ENCODE results near the gene FAT1.

The FAT1 gene

DNA sequence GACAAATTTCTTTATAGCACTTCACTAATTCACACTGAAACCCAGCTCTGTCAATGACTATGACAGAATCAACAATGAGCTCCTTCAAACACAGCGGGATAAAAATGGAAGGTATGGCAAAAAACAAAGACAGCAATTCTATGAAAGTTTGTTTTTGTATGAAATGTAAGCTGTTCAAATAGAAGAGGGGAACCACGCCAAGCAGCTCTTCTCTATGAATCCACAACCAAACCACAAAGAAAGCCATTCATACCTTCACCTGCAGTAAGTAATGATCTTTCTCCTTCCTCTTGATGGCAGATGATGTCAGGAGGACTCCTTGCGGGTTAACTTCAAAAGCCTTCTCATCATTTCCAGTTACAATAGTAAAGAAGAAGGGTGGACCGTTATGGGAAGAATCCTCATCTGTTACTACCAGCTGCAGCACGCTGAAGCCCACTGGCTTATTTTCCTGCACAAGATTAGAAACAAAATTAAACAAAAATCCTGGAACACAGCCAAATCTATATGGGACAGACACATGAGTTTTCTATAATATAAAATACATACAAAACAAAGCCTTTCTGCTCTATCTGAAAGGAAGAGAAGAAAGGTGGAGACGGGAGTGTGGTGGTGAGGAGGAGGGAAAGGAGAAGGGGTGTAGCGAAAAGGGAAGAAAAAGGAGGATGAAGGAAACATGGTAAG is 119.4 kb downstream of the FAT1 start:
- DNase-seq: no peak

DNA sequence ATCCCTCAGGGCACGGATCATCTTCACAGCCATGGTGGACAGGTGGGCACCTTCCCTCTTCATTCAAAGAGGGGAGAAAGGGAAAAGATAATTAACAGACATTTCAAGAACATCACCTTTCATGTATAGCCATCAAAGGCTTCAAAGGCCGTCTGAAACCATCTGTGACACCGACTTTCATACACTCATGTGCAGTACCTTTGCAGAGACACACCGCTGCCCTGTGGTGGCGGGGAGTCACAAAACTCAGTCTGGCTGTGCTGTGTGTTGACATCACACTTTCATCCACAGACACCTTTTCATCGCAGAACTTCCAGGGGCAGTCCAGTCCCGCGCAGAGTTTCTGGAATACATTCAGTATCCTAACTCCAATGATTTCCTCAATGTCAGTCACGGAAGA is 120.7 kb downstream of the FAT1 start:
- no peak for DNase-seq

DNA sequence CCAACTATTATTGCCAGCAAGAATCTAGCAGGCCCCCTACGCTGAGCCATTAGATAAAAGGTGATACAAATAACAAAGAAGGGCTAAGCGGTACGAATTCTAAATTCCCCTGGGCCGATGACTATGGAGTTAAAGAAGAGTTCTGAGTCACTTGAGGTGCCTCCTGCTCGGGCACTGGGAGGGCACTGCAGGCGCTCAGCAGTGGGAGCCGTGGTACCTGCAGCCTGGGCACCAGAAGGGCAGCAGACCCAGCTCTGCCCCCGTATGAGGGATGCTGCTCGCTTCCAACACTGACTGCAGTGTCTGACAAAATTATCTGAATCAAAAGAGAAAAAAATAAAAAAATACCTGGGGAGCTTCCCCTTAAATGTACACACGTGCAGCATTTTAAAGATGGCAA is 124.2 kb downstream of the FAT1 start:
- DNase-seq: no peak

DNA sequence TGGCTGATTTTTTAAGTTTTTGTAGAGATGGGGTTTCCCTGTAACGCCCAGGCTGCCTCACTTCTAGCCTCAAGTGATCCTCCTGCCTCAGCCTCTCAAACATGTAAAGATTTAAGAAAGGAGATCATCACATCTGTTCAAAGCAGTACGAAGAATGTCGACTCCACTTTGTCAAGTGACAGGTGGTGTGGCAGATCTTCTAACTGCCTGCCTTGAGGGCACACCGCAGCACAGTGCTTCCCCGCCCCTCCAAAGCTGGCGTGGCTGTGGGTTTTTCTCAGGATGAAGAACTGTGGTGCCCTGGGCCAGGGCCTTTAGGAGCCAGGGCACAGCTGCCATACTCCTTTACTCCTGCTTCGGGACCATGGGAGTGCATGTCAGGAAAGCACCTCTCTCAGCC is 125.0 kb downstream of the FAT1 start:
- DNase-seq: no peak

DNA sequence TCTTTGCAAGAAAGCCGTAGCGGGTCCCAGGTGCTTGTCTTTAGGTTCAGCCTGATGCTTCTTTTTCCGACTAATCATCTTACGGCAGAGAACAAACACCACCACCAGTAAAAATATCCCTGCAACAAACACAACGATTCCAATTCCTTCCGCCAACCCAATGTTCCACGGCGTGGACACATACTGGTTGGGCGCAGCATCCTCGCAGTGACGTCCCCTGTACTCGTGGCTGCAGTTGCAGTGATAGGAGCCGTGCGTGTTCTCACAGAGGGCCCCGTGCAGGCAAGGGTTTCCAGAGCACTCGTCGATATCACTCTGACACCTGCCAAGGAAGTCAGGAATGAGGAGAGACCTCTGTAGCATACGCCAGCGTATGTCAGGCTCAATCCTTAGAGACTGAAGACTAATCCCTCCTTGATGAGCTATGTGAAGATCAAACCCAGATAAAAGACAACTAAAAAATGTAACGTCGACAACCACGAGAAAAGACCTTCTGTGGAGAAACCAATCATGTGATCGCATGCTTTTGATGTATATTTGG is 126.7 kb downstream of the FAT1 start:
- DNase-seq: no peak

DNA sequence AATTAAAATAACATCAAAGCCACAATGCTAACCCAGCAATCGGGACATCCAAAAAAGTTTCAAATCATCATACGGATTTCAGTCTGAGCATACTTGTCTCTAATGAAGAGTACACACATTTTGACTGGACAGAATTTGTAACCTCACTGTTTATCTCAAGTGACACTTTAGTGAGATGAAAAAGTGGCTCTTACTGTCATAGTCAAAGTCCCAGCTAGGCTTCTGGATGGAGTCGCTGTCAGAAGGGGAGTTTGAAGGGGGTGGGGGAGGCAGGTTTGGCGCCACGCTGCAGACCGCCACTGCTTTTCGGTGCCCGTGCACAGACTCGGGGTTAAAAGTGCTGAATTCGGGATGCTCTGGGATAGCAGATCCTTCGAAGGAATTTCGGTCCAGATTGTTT is 127.3 kb downstream of the FAT1 start:
- no peak for DNase-seq

DNA sequence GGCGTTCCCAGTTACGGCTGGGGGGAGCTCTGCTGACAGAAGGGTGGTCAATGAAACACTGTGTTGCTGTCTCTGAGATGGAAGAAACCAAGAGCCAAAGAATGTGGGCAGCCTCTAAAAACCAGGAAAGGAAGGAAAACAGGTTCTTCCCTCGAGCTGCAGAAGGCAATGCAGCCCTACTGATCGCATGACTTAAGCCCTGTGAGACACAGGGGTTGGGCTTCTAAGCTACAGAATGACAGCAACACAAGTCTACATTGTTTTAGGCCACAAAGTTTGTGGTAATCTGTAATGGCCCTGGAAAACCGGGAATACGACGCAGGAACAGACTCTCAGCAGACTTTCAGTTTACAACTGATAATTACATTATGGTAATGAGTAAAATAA is 130.1 kb downstream of the FAT1 start:
- no peak for DNase-seq

DNA sequence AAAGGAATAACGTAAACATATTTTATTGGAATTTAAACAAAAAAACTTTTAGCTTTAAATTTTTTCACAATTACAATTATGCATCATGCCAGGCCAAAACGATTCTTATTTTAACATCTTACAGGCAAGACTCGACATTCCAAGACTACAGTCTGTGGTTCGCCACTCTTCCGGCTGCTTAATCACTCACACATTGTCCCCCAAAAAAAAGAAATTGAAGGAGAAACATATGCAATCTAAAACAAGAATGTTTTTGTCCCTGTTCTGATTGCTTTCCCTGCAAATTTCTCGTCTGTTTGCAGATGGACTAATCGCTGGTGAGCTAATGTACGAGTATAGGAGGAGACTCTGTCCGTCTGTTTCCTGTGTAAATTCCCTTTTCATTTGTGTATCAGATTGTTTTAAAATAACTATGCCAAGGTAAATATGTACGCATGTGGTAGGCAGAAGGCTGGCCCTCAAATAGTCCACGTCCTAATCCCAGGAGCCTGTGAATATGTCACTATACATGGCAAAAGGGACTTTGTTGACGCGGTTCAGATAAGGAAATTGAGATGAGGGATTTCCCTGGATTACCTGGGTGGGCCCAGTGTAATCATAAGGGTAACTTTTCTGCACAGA is 130.6 kb downstream of the FAT1 start:
- no peak for DNase-seq

DNA sequence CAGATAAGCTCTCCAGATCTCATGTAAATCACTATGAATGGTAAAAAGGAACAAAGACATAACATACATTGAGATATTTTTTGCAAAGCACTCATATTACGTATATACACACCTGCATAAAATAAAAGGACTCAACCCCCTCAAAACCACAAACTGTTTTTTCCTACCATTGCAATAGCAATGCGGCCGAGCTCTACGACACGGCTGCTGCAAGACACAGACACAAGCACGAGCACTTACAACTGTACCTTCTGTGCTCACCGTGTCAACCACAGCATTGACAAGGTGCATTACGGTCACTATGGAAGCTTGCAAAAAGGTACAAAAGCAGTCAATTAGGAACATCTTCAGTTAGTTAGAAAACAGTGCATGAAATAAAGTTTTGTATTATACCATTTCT is 131.2 kb downstream of the FAT1 start:
- no peak for DNase-seq

DNA sequence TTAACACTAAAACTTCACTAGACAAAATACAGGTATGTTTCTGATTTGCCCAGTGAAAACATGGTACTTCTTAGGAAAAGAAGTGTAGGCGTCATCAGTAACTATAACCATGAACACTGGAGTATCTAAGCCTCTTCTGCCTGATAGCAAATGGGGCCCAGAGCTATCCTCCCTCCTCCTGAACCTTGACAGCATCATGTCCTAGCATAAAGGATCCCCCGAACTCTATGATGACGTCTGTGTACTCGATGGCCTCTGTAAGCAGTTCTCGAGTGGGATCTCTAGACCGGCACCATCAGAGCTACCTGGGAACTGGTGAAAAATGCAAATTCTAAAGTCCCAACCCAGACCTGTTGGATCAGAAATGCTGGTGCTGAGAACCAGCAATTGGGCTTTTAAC is 132.0 kb downstream of the FAT1 start:
- no peak for DNase-seq

DNA sequence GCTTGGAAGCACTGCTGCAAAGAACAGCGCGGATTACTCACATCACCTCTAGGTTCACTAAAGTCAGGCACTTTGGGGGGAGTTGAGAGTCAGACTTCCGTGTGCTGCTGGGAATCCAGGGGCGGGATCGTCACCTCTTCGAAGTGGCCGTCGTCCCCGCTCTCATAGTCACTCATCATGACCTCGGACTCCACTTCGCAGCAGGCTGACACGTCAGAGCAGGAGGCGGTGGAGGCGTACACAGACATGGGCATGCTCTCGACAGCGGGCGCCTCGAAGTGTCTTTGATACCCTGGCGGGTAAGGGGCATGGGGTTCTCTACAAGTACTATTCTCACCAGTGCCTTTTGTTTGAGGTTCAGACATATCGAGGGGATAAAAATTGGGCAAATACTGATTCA is 135.2 kb downstream of the FAT1 start:
- DNase-seq: no peak

DNA sequence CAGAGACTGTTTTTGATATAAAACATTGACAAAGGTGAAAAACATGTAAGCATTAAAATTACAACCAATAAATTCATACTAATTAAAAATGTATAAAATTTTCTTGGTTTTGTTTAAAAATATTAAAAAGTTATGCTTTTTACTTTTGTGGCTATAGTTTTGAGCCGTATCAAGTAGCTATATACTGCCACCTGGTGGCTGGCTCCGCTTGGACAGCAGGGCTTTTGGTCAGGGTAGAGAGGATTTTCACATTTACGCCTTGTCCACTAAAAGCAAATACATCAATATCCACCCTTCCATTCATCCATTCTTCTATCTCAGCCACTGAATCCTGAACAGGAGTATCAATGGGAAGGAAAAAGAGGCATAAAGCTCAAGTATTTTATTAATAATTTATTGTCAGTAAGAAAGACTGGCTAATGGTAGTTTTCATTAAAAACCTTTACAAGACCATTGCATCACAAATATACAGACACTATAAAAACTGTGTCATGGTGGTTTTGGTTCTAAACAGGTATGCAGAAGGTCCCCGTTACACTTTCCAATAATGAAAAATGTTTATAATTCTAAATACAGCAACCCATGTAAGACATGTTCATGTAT is 136.1 kb downstream of the FAT1 start:
- DNase-seq: peak; percentile 50

DNA sequence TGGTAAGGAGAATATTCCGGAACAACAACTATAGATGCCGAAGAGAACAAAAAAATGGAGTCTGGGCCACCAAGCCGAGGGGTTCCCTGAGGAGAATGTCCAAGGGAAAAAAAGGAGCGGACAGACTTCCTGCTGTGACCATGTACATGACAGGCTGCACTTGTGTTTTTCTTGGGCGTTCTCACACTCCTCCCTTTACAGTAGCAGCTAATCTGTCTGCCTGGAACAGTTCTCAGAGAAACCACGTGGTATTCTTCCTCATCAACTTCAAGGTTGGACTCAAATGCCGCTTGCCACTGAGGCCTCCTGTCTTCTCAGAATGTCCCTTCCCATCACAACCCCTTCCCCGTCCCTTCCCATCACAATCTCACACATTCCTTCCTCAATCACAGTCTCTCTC is 137.5 kb downstream of the FAT1 start:
- DNase-seq: no peak

DNA sequence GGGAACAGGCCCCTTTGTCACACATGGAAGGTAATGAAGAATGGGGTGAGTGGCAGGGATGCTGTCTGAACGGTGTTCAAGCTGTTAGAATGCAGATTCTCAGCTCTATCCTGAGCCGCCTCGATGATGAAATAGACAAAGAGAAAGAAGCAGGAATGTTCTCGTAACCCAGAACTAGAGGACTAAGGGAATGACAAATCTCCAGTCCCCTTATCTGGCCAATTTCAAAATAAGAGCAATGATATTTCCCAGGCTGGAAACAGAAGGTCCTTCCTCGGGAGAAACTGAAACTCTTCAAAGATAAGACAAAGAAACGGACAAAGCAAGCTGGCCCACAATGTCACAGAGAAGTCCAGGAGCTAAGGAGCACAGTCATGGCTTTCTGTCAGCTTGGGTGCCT is 138.7 kb downstream of the FAT1 start:
- no peak for DNase-seq

DNA sequence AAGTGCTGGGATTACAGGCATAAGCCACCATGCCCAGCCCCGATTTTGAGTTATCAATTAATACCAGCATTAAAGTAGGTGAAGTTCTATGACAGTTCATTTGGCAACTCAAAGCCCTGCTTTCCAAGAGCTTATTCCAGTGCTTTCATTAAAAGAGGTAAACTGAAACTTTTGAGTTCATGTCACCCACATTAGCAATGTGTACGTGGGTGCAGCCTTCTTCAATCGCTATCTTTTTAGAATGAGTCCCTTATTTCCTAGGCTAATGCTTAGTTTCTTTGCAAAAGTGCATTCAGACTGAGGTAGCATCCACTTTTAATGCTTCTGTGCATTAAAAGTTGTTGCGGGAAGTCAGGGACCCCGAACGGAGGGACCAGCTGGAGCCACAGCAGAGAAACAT is 142.2 kb downstream of the FAT1 start:
- no peak for DNase-seq

DNA sequence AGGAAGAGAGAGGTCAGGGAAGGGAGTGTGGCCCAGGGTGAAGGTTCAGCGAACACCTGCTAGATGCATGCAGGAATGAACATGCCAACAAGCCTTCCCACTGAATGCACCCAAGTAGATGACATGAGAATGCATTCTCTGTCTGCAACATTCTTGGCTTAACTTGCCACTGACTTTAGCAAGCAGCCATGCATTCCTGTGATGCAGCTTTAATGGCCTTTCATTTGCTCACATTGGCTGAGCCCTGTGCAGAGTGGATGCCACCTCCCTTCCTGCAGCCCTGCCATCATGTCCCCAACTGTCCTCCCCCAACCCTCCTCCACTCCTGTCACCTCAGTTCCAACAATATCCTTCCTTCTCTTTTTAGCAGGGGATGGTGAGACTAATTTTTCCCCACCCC is 143.0 kb downstream of the FAT1 start:
- no peak for DNase-seq

DNA sequence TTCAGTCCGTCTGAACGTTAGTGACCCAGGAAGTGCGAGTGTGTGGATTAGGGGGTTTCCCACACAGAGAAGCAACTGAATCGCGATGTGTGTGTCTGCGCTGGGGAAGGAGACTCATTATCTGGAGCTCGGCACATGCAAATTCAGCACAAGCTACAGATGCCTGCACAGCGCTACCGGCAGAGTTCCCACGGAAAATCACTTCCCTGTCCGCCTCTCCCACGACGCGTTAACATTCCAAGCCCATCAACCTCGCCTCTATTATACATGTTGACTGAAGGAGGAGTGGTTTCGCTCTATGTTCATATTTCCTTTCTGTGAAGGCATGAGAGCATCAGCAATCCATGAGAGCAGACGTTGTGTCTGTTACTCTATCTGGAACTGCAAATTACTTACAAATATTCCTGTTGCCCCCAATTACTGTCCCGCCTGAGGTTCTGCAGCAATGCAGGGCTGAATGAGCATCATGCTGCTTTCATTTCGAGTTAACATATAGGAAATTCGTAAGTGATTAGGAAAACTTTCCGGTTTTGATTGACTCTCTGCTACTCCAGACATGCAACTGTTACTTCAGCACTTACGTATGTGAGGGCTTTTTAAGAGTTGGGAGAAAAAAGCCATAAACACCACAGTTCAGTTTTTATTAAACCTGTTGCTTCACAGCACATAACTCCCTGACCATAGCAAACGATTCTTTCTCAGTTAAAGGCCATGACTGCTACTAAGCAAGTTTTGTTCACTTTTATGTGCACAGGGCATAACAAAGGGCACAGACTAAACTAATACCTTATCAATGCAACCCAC is 153.3 kb downstream of the FAT1 start:
- no peak for DNase-seq

DNA sequence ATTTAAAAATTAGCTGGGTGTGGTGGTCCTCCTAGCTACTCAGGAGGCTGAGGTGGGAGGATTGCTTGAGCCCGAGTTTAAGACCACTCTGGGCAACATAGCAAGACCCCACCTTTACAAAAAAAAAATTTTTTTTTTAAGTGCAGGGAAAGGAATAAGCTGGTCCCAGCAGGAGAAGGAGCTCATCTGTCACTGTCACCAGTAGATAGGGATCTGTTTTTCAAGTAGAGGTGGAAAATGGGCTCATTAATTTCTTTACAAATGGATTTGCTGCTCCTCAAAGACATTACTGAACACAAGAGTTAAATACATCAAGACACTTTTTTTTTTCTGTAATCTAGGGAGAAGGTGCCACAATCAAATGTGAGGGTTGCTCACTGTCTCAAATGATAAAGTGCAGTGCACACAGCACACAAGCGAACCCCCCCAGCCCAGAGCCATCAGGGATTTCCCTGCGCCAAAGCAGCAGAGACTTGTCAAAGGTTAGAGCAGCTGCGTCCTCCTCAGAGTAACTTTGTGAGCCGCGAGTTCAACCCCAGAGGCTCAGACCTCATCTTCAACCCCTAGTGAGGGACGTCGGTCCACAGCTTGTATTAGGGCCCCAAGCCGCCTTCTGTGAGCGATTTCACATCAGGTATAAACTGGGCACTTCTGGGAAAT is 154.0 kb downstream of the FAT1 start:
- DNase-seq: no peak

DNA sequence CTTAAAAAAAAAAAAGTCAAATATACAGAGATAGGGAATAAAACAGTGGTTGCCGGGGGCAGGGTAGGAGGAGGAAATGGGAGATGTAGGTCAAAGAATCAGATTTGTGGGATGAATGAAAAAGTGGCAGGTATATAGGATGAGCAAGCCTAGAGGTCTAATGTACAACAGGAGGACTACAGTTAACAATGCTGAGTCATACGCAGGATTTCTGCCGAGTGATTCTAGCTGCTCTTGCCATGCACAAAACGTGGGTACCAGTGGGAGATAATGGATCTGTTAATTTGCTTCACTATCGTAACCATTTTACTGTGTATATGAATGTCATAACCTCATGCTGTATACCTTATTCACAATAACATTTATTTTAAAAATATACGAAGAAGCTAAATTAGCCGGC is 157.6 kb downstream of the FAT1 start:
- DNase-seq: no peak

DNA sequence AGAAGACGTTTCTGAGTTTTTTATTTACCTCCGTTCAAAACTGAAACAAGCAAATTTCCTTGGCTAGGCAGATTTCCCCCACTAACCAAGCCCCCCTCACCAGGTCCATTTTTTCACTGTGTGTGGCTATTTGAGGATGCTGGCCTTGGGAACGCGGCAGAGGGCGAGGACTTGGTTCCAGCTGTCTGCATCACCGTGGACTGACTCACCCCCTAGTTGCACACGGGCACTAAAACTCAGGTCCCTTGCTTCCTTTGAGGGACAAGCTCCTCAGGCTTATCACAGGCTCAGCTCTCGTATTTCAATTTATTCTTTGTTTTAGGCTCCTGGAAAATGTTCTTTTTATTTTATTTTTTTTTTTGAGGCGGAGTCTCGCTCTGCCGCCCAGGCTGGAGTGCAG is 159.9 kb downstream of the FAT1 start:
- DNase-seq: no peak

DNA sequence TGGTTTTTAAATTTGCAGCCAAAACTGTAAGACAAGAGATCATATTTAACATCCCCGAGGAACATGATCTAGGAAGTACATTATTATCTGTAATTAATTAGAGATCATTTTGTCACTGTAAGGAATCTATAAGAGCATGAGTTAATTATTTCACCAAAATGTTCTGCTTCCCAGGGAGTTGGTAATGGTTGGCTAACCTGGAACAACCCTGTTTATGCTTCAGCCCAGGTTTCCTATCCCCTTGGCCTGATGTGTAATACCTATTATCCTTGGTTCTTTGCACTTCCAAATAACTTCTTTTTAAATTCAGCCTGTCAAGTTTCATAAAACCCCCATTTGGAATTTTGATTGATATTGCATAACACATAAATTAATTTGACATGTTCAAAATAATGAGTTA is 161.9 kb downstream of the FAT1 start:
- no peak for DNase-seq

DNA sequence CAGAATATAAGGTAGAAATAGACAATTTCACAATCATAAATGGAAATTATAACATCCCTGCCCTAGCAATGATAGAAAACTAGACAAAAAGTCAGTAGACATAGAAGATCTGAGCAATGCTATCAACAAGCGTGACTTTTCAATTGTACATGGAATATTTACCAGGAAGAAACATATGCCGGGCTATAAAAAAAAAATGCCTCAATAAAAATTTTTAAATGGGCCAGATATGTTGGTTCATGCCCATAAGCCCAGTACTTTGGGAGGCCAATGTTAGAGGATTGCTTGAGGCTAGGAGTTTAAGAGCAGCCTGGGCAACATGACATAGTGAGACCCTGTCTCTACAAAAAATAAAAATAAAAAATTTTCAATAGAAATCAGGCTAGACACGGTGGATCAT is 163.0 kb downstream of the FAT1 start:
- no peak for DNase-seq

DNA sequence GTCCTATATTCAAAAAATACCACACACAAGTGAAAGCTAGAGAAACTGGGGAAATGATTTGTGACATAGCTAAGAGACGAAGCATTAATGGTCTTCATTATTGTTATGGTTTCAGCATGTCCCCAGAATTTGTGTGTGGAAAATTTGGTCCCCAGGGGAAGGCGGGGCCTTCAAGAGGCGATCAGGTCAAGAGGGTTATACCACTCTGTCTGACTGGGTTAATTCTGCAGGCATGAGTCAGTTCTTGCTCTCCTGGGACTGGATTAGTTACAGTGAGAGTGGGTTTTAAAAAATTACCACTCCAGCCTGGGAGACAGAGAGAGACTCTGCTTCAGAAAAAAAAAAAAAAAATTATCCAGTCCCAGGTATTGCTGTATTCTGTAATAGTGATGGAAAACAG is 166.2 kb downstream of the FAT1 start:
- DNase-seq: no peak
